HEK293 (cell line): ENCODE results near the gene NARS2.

Experiments
- CTCF ChIA-PET: fragments of 350-600 bp; formaldehyde crosslinking; extraction: SDS; loops from one replicate; lab custom pipeline; 2021; ENCODE audit warnings: antibody characterized with exemption; lab: Yijun Ruan, JAX
- POLR2A ChIA-PET: fragments of 300-600 bp; formaldehyde crosslinking; extraction: SDS; loops from one replicate; lab custom pipeline; 2020; ENCODE audit warnings: antibody characterized with exemption, inconsistent platforms; lab: Yijun Ruan, JAX
- H3K27ac ChIP-seq: fragments of 200-500 bp; sonication (Bioruptor generic); 2 replicates; pipeline ENCODE4 v1.5.1; 2014; ENCODE audit warnings: low read depth, low read length, control low read depth, inconsistent platforms; ENCODE audit errors: extremely low read depth
- H3K36me3 ChIP-seq, 2 experiments: fragments of 200-500 bp in 1 of 2; sonication (Bioruptor generic) in 1 of 2; 1 replicate in 1 of 2; 2 replicates in 1 of 2; pipeline ENCODE4 v1.5.1; 2014 to 2017; ENCODE audit warnings: inconsistent platforms in 2 of 2, low read length in 2 of 2; ENCODE audit not compliant: control insufficient read depth in 2 of 2, insufficient read depth in 1 of 2
- H3K4me1 ChIP-seq: fragments of 200-500 bp; sonication (Bioruptor generic); 2 replicates; pipeline ENCODE4 v1.5.1; 2014; ENCODE audit warnings: mild to moderate bottlenecking, low read length, inconsistent platforms; ENCODE audit not compliant: control insufficient read depth, insufficient read depth
- H3K4me3 ChIP-seq: 2 replicates; pipeline ENCODE4 v1.5.1; 2011; ENCODE audit warnings: low read depth, mild to moderate bottlenecking, control low read depth, low read length, moderate library complexity
- H3K9me3 ChIP-seq: fragments of 200-500 bp; sonication (Bioruptor generic); 2 replicates; pipeline ENCODE4 v1.5.1; 2014; ENCODE audit warnings: low read depth, low read length, inconsistent platforms; ENCODE audit not compliant: control insufficient read depth, insufficient read depth
- BCL6B ChIP-seq: fragments of 450-650 bp; formaldehyde crosslinking; IDR thresholded peaks from 2 replicates; pipeline ENCODE4 v1.5.1; 2017; ENCODE audit warnings: missing biosample characterization, missing genetic modification characterization
- GLI4 ChIP-seq: fragments of 450-650 bp; formaldehyde crosslinking; IDR thresholded peaks from 2 replicates; pipeline ENCODE4 v1.5.1; 2016; ENCODE audit warnings: missing biosample characterization, missing genetic modification characterization
- GLIS2 ChIP-seq: fragments of 450-650 bp; formaldehyde crosslinking; IDR thresholded peaks from 2 replicates; pipeline ENCODE4 v1.5.1; 2016; ENCODE audit warnings: missing biosample characterization, missing genetic modification characterization
- IKZF3 ChIP-seq: fragments of 450-650 bp; IDR thresholded peaks from 2 replicates; pipeline ENCODE4 v1.5.0; 2018; ENCODE audit warnings: missing biosample characterization, mild to moderate bottlenecking, missing genetic modification characterization, moderate library complexity
- KLF10 ChIP-seq: fragments of 450-650 bp; IDR thresholded peaks from 2 replicates; pipeline ENCODE4 v1.5.1; 2018; ENCODE audit warnings: missing biosample characterization, mild to moderate bottlenecking, missing genetic modification characterization
- MZF1 ChIP-seq: fragments of 450-650 bp; formaldehyde crosslinking; IDR thresholded peaks from 2 replicates; pipeline ENCODE4 v1.5.1; 2017; ENCODE audit warnings: missing biosample characterization, missing genetic modification characterization, borderline replicate concordance
- REST ChIP-seq: fragments of 450-650 bp; formaldehyde crosslinking; IDR thresholded peaks from 2 replicates; pipeline ENCODE4 v1.5.1; 2016; ENCODE audit warnings: missing biosample characterization, missing genetic modification characterization
- SALL2 ChIP-seq: fragments of 450-650 bp; formaldehyde crosslinking; IDR thresholded peaks from 2 replicates; pipeline ENCODE4 v1.5.0; 2017; ENCODE audit warnings: missing biosample characterization, mild to moderate bottlenecking, missing genetic modification characterization, borderline replicate concordance
- SP2 ChIP-seq: fragments of 450-650 bp; formaldehyde crosslinking; IDR thresholded peaks from 2 replicates; pipeline ENCODE4 v1.5.1; 2016; ENCODE audit warnings: missing biosample characterization, missing genetic modification characterization
- SP7 ChIP-seq: fragments of 450-650 bp; formaldehyde crosslinking; IDR thresholded peaks from 2 replicates; pipeline ENCODE4 v1.5.1; 2016; ENCODE audit warnings: missing biosample characterization, missing genetic modification characterization
- ZBTB11 ChIP-seq: fragments of 450-650 bp; formaldehyde crosslinking; conservative IDR thresholded peaks from 2 replicates; pipeline ENCODE4 v1.5.1; 2016; ENCODE audit warnings: low read depth, missing biosample characterization, missing genetic modification characterization
- ZBTB8A ChIP-seq: fragments of 450-650 bp; formaldehyde crosslinking; IDR thresholded peaks from 2 replicates; pipeline ENCODE4 v1.5.1; 2016; ENCODE audit warnings: missing biosample characterization, missing genetic modification characterization
- ZEB2 ChIP-seq: fragments of 450-650 bp; formaldehyde crosslinking; IDR thresholded peaks from 2 replicates; pipeline ENCODE4 v1.5.1; 2016; ENCODE audit warnings: missing biosample characterization, missing genetic modification characterization
- ZFHX2 ChIP-seq: fragments of 450-650 bp; formaldehyde crosslinking; conservative IDR thresholded peaks from 2 replicates; pipeline ENCODE4 v1.5.1; 2016; ENCODE audit warnings: missing biosample characterization, missing genetic modification characterization
- ZFP37 ChIP-seq: fragments of 450-650 bp; formaldehyde crosslinking; IDR thresholded peaks from 2 replicates; pipeline ENCODE4 v1.5.1; 2016; ENCODE audit warnings: missing biosample characterization, missing genetic modification characterization
- ZNF10 ChIP-seq: fragments of 450-650 bp; formaldehyde crosslinking; IDR thresholded peaks from 2 replicates; pipeline ENCODE4 v1.5.1; 2017; ENCODE audit warnings: missing biosample characterization, missing genetic modification characterization
- ZNF155 ChIP-seq: fragments of 450-650 bp; formaldehyde crosslinking; IDR thresholded peaks from 2 replicates; pipeline ENCODE4 v1.5.1; 2016; ENCODE audit warnings: missing biosample characterization, missing genetic modification characterization
- ZNF23 ChIP-seq: fragments of 450-650 bp; formaldehyde crosslinking; IDR thresholded peaks from 2 replicates; pipeline ENCODE4 v1.5.1; 2016; ENCODE audit warnings: missing biosample characterization, missing genetic modification characterization, borderline replicate concordance
- ZNF514 ChIP-seq: fragments of 450-650 bp; formaldehyde crosslinking; IDR thresholded peaks from 2 replicates; pipeline ENCODE4 v1.5.1; 2016; ENCODE audit warnings: missing biosample characterization, missing genetic modification characterization
- ZNF580 ChIP-seq: fragments of 450-650 bp; formaldehyde crosslinking; IDR thresholded peaks from 2 replicates; pipeline ENCODE4 v1.5.1; 2016; ENCODE audit warnings: missing biosample characterization, missing genetic modification characterization
- ZNF623 ChIP-seq: fragments of 450-650 bp; formaldehyde crosslinking; IDR thresholded peaks from 2 replicates; pipeline ENCODE4 v1.5.1; 2016; ENCODE audit warnings: missing biosample characterization, missing genetic modification characterization
- ZNF624 ChIP-seq: fragments of 450-650 bp; formaldehyde crosslinking; IDR thresholded peaks from 2 replicates; pipeline ENCODE4 v1.5.1; 2017; ENCODE audit warnings: missing biosample characterization, missing genetic modification characterization
- ZNF654 ChIP-seq: fragments of 450-650 bp; formaldehyde crosslinking; IDR thresholded peaks from 2 replicates; pipeline ENCODE4 v1.5.1; 2016; ENCODE audit warnings: low read depth, missing biosample characterization, missing genetic modification characterization
- ZNF677 ChIP-seq: fragments of 450-650 bp; IDR thresholded peaks from 2 replicates; pipeline ENCODE4 v1.5.0; 2018; ENCODE audit warnings: missing biosample characterization, mild to moderate bottlenecking, missing genetic modification characterization, moderate library complexity
- ZNF704 ChIP-seq: fragments of 450-650 bp; formaldehyde crosslinking; IDR thresholded peaks from 2 replicates; pipeline ENCODE4 v1.5.1; 2016; ENCODE audit warnings: missing biosample characterization, missing genetic modification characterization
- ZNF837 ChIP-seq: fragments of 450-650 bp; formaldehyde crosslinking; IDR thresholded peaks from 2 replicates; pipeline ENCODE4 v1.5.1; 2016; ENCODE audit warnings: missing biosample characterization, missing genetic modification characterization

NARS2 gene

GRCh38 chr11:78417888-78418583 is 156.6 kb downstream of the NARS2 start (continued):
- TF ChIP-seq ZNF704 (tag by site-specific recombination) (no peak), IKZF3 (tag by site-specific recombination) (no peak), ZNF10 (no peak), ZFHX2 (no peak), SP2 (tag by site-specific recombination) (no peak), ZNF623 (tag by site-specific recombination) (no peak), ZNF580 (tag by site-specific recombination) (no peak), ZNF677 (no peak), REST (tag by site-specific recombination) (no peak), MZF1 (tag by site-specific recombination) (no peak), ZBTB11 (no peak; the same call in 1 of the 2 replicates)

GRCh38 chr11:78417175-78417887 is 157.3 kb downstream of the NARS2 start, which contains the start of gene GAB2:
TSS of gene GAB2 (minus strand) at chr11:78417820. CDS start at chr11:78417720, 100 bp downstream.
- POLR2A ChIA-PET: interaction anchor here (0.7 to 1.1 kb wide), 2 partner anchors 157 to 187 kb away, joined by 4 to 8 read pairs; partner anchors contain the start of gene NARS2
- TF ChIP-seq ZNF654 (no peak), GLIS2 (tag by site-specific recombination) (peak; percentile 30; the same call in 1 of the 2 replicates), SALL2 (tag by site-specific recombination) (no peak), ZEB2 (tag by site-specific recombination) (peak; percentile 67; the same call in 1 of the 2 replicates), BCL6B (tag by site-specific recombination) (no peak), ZNF514 (no peak), SP7 (tag by site-specific recombination) (no peak), ZNF155 (no peak), ZFP37 (tag by site-specific recombination) (no peak), ZNF23 (tag by site-specific recombination) (no peak), ZNF837 (tag by site-specific recombination) (no peak), ZNF624 (tag by site-specific recombination) (no peak), KLF10 (0 out of 2 replicates have a peak, but pooled peaks have one; percentile 22), GLI4 (tag by site-specific recombination) (no peak), ZBTB8A (tag by site-specific recombination) (peak; percentile 86)

More at GRCh38 chr11:78417175-78417887, 157.3 kb downstream of the NARS2 start, which contains the start of gene GAB2:
- no peaks in the 10 kb centered on the region; the same call in 1 of the 2 replicates for H3K4me1 ChIP-seq
- peak within 1 kb of the TSS; percentile 63 for H3K4me3 ChIP-seq
- 0 out of 2 replicates have a peak within 1 kb of the TSS, but pooled peaks have one; percentile 11 for H3K27ac ChIP-seq
- H3K36me3 ChIP-seq: no peaks in the 10 kb centered on the region
- H3K9me3 ChIP-seq: no peaks in the 10 kb centered on the region
- CTCF ChIA-PET: interaction anchor here (0.6 to 9.6 kb wide), 6 partner anchors 13 to 780 kb away, joined by 3 to 52 read pairs (median 4); partner anchors contain the start of gene CLNS1A
